VCaP (cell line): Measurements from ENCODE around the gene FOXP4.

Experiments
- H3K27ac ChIP-seq: fragments of 450-650 bp; 2 replicates; pipeline ENCODE4 v1.5.1; 2017
- TF ChIP-seq, protein P1 (sequence below): fragments of 450-650 bp; conservative IDR thresholded peaks from 2 replicates; pipeline ENCODE4 v1.5.1; 2017; ENCODE audit warnings: mild to moderate bottlenecking, moderate library complexity

Gene FOXP4

DNA sequence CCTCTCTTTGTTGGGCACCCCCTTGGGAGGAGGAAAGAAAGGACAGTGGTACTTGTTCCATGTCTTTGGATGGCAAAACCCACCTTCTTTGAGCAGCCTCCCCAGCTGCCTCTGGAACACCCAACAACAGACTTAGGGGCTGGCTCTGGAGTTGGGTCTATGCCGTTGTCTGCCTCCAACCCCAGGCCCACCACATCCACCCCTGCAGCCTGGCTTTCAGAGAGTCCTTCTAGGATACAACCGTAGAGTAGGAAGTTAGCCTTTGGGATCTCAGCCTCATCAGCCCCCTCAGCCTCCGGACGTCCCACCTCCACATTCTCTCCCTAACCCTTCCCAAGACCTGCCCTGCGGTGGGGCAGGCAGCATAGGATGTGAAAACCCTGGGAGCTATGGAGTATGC is 36.4 kb downstream of the FOXP4 start:
- no peak overlapping the region for H3K27ac ChIP-seq
- TF ChIP-seq, protein P1, sequence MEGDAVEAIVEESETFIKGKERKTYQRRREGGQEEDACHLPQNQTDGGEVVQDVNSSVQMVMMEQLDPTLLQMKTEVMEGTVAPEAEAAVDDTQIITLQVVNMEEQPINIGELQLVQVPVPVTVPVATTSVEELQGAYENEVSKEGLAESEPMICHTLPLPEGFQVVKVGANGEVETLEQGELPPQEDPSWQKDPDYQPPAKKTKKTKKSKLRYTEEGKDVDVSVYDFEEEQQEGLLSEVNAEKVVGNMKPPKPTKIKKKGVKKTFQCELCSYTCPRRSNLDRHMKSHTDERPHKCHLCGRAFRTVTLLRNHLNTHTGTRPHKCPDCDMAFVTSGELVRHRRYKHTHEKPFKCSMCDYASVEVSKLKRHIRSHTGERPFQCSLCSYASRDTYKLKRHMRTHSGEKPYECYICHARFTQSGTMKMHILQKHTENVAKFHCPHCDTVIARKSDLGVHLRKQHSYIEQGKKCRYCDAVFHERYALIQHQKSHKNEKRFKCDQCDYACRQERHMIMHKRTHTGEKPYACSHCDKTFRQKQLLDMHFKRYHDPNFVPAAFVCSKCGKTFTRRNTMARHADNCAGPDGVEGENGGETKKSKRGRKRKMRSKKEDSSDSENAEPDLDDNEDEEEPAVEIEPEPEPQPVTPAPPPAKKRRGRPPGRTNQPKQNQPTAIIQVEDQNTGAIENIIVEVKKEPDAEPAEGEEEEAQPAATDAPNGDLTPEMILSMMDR = no peak

DNA sequence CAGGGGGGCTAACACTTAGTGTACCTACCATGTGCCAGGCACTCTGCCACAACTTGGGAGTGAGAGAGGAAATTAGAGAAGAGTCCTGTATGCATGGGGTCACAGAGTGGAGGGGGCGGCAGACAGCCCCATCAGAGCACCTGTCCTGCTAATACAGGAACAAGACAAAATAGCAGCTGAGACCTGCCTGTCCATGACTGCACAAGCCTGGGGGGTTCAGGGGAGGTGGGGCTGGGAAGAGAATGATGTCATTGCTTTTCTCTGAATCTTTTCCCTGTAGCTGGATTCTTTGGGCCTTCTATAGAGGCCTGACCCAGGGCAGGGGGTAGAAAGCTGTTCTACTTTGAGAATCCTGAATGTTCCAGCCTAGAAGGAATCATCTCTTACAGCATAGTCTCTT is 37.4 kb downstream of the FOXP4 start:
- TF ChIP-seq, protein P1 = no peak
- H3K27ac ChIP-seq = no peak overlapping the region

- TF ChIP-seq, protein P1 = no peak
- H3K27ac ChIP-seq = no peak overlapping the region
Observed at GRCh38 chr6:41584205-41584604, 38.0 kb downstream of the FOXP4 start.

DNA sequence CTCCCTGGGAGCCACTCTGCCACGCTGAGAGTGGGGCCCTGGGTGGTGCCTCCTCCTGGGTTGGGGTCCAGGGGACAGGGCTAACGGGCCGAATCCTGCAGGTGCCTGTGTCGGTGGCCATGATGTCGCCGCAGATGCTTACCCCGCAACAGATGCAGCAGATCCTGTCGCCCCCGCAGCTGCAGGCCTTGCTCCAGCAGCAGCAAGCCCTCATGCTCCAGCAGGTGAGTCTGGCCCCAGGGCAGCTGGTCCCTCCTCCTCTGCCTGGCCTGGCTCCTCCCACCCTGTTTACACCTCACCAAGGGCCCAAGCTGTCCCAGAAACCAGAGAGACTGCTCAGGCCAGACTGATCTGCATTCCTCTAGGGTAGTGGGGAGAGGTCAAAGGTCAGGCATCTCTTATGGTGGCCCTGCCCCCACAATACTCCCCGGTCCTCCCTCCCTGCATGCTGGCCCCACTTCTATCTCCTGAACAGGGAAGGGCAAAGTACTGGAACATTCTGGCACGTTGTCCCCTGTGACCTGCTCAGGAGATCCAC is 38.6 kb downstream of the FOXP4 start:
- TF ChIP-seq, protein P1 = no peak

DNA sequence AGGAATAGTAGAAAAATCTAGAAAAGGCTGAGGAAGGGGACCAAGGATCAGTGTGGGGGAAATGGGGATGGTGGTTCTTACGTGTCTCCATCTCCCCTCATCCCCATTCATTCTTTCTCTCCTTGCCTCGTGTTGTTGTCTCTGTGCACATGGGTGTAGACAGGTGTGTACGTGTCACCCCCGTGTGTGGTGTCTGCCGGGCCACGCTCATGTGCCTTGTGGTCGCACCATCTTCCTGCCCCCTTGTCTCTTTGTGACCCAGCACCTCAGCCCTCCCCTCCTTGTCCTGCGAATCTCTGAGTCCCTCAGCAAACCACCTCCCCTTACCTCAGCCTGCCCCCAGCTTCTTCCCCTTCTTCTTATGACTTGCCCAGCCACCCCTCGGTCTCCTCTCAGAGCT is 39.4 kb downstream of the FOXP4 start:
- H3K27ac ChIP-seq = no peak overlapping the region
- TF ChIP-seq, protein P1 = no peak

More for the DNA sequence above, 38.6 kb downstream of the FOXP4 start:
- no peak overlapping the region for H3K27ac ChIP-seq

- TF ChIP-seq, protein P1 = no peak
- no peak overlapping the region for H3K27ac ChIP-seq
Observed at GRCh38 chr6:41586252-41587007, 40.2 kb downstream of the FOXP4 start.

- H3K27ac ChIP-seq = no peak overlapping the region
- TF ChIP-seq, protein P1 = no peak
Observed at GRCh38 chr6:41587131-41587879, 41.1 kb downstream of the FOXP4 start.
